Pancreas (tissue), 10 donors: Measurements from ENCODE around the gene ZNF90. TPM values are rescaled to one million over a fixed set of nuclear protein-coding genes. Genes with fewer than 3 reads are reported as not detected.

Experiments
- ATAC-seq, 4 donors: fragments of 200-7000 bp; cut with Tn5 transposase; one replicate each; pipeline versions ENCODE4 v1.8.0 to v1.9.1; 2020; ENCODE audit warnings: mild to moderate bottlenecking in 4 of 4, moderate library complexity in 4 of 4
- DNase-seq, 6 donors: peaks; one replicate each; pipeline ENCODE4 v3.0.0-alpha.2; 2020
- FAIRE-seq: peaks from 2 replicates; lab custom pipeline; 2012; peaks lifted over from hg19 to GRCh38; lab: Jason Lieb, UNC
- H3K27ac ChIP-seq, 4 donors: fragments of 200-600 bp; sonication (generic); 1 replicate in 3 of 4; 2 replicates in 1 of 4; pipeline versions ENCODE4 v1.5.0 to v1.8.0; 2020
- H3K27me3 ChIP-seq, 4 donors: fragments of 200-600 bp; one replicate each; pipeline ENCODE4 v1.8.0; 2021
- H3K36me3 ChIP-seq, 3 donors: fragments of 200-600 bp; sonication (generic) in 1 of 3; one replicate each; pipeline versions ENCODE4 v1.5.0 to v1.8.0; 2020 to 2021
- H3K4me1 ChIP-seq, 3 donors: fragments of 200-600 bp; one replicate each; pipeline ENCODE4 v1.8.0; 2021
- H3K4me3 ChIP-seq, 4 donors: fragments of 200-600 bp; sonication (generic) in 2 of 4; one replicate each; pipeline versions ENCODE4 v1.5.0 to v1.8.0; 2020 to 2021
- H3K9me3 ChIP-seq, 4 donors: fragments of 200-600 bp; one replicate each; pipeline ENCODE4 v1.8.0; 2021
- CTCF ChIP-seq, 4 donors: fragments of 200-600 bp; sonication (generic) in 3 of 4; IDR thresholded peaks; one replicate each; pipeline versions ENCODE4 v1.5.0 to v1.8.0; 2021; ENCODE audit warnings: antibody characterized with exemption in 4 of 4
- WGBS, 2 donors: extraction: QIAGEN DNeasy Blood & Tissue Kit; methylation state at CpG; one replicate each; pipeline ENCODE4 v1.1.7; 2013; 5-methylcytosine and 5-hydroxymethylcytosine counted together
- intact Hi-C, 3 donors: fragments of 100-400 bp; cut with DNase I; formaldehyde crosslinking; loops; one replicate each; pipeline versions ENCODE4 v1.11.1 to v1.14.2; 2022
- polyA plus RNA-seq, 2 donors: library from polyadenylated mRNA; stranded (reverse); fragments of 200-250 nt; gene quantifications; one replicate each; pipeline ENCODE4 v1.2.3, GENCODE V29; 2013
- total RNA-seq, 6 donors: library from RNA; stranded (reverse); fragmentation: NEBNext Ultra II Directional in 4 of 6; extraction: Animal tissue kit (Norgen Biotek cat#: 25700) in 4 of 6; gene quantifications; one replicate each; pipeline versions ENCODE4 v1.2.1 to v1.2.4, GENCODE V29; 2021 to 2023
- donor health status: healthy with polysubstance abuse.
- donor health status: DM: no; HTN: no; CAD: no; lungs with moderate emphysema.
- donor health status: DM: no; HTN: no; CAD: no.
- donor health status: control.
- donor health status: control.
- donor health status: Bipolar disorder and iron deficiency.
- donor health status: DM: yes; HTN: yes; CAD: no.
- donor health status: DM: no; HTN: no; CAD: no.
- donor health status: DM: no; HTN: no; CAD: no.
- donor health status: DM: yes; HTN: yes; CAD: no.

The ZNF90 gene
- total RNA-seq (1 to 10 TPM; 1.1 to 4.1 (median 2.7) TPM), polyA plus RNA-seq (1 to 10 TPM; 2.5 to 3.4 TPM)

GRCh38 chr19:20077791-20078463 is at the start of gene ZNF90:
Gene ZNF90 (plus strand): TSS chr19:20078000. CDS start chr19:20078133, 133 bp downstream.
- ATAC-seq (peak; percentile 97 to 99 (median 98)), FAIRE-seq (peak; percentile 83), DNase-seq (peak; percentile 91 to 97 (median 96))
- TF ChIP-seq CTCF (IDR thresholded peaks at IDR 0.05): no peak
- Histone ChIP-seq H3K27me3 (no peaks in the 10 kb centered on the region), H3K27ac (peak within 1 kb of the TSS in 1 of 4 donors; percentile 2), H3K4me1 (peaks cover 0 to 4% (median 4%) of the 10 kb centered on the region in 3 donors), H3K36me3 (no peaks in the 10 kb centered on the region), H3K4me3 (peak within 1 kb of the TSS; percentile 35 to 52 (median 45)), H3K9me3 (no peaks in the 10 kb centered on the region)
- 0 to 1% methylated on average over 28 of the region's 28 CpGs for WGBS, 2 donors
- intact Hi-C loops: no loop called here

GRCh38 chr19:20028611-20029010 is 49.2 kb upstream of the ZNF90 start:
- no peaks in the 10 kb centered on the region for H3K4me1 ChIP-seq
- no peak overlapping the region for H3K27ac ChIP-seq
- WGBS, 2 donors: 98% methylated on average over 6 of the region's 6 CpGs
- intact Hi-C loops: no loop called here
- no peak overlapping the region for H3K4me3 ChIP-seq
- TF ChIP-seq CTCF (IDR thresholded peaks at IDR 0.05): no peak
- no peaks in the 10 kb centered on the region for H3K9me3 ChIP-seq
- no peak for DNase-seq
- H3K36me3 ChIP-seq: peaks cover 0 to 11% (median 0%) of the 10 kb centered on the region in 3 donors
- no peak for ATAC-seq
- H3K27me3 ChIP-seq: no peaks in the 10 kb centered on the region
- FAIRE-seq: no peak

DNA sequence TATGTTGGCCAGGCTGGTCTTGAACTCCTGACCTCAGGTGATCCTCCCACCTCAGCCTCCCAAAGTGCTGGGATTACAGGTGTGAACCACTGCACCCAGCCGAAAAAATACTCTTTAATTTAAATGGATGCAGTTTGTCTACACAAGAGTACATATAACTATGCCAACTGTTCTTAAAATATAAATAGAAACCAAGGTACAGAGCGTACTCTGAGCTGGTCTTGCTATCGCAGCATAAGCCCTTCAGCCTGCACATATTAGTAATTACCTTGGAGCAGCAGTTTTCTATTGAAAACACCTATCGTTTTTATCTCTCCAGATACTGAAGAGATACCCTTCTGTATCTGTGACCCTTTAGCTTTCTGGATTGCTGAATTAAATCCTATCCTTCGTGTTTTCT is 41.9 kb upstream of the ZNF90 start:
- no peaks in the 10 kb centered on the region for H3K9me3 ChIP-seq
- H3K4me3 ChIP-seq: no peak overlapping the region
- H3K27me3 ChIP-seq: no peaks in the 10 kb centered on the region
- no peak for DNase-seq
- WGBS, 2 donors: 85 to 91% methylated on average over 5 of the region's 5 CpGs
- no peak for ATAC-seq
- no peak overlapping the region for H3K27ac ChIP-seq
- H3K36me3 ChIP-seq: no peaks in the 10 kb centered on the region
- no peak for TF ChIP-seq CTCF (IDR thresholded peaks at IDR 0.05)
- H3K4me1 ChIP-seq: peaks cover 0 to 6% (median 0%) of the 10 kb centered on the region in 3 donors
- no peak for FAIRE-seq
- intact Hi-C loops: no loop called here

- FAIRE-seq (no peak), ATAC-seq (peak in 1 of 4 donors; percentile 33), DNase-seq (no peak)
- no peak for TF ChIP-seq CTCF (IDR thresholded peaks at IDR 0.05)
- H3K9me3 ChIP-seq: no peaks in the 10 kb centered on the region
- peak overlapping the region; percentile 36 to 96 (median 68) for H3K4me3 ChIP-seq
- H3K4me1 ChIP-seq: peaks cover 0 to 6% (median 0%) of the 10 kb centered on the region in 3 donors
- WGBS, 2 donors: 0 to 1% methylated on average over 26 of the region's 26 CpGs
- intact Hi-C loops: no loop called here
- no peaks in the 10 kb centered on the region for H3K36me3 ChIP-seq
- no peaks in the 10 kb centered on the region for H3K27me3 ChIP-seq
- H3K27ac ChIP-seq: peak overlapping the region in 3 of 4 donors; percentile 44 to 61 (median 46)
Observed at GRCh38 chr19:20038358-20039202, 39.2 kb upstream of the ZNF90 start.
